Kidney capillary endothelial cell (primary cell): Measurements from ENCODE around the gene CD9.
"Not testable (repeated sequence)": the region's sequence is repeated elsewhere in the genome, so short reads cannot be mapped to it uniquely, and the experiment has no call there.

Source experiments
- DNase-seq: peaks from one replicate; pipeline ENCODE4 v3.0.0-alpha.2; 2018; ENCODE audit warnings: low spot score

Gene CD9

GRCh38 chr12:6180268-6181051 is 19.7 kb upstream of the CD9 start:
- peak; percentile 99 for DNase-seq

- DNase-seq = no peak
These were observed 19.0 kb upstream of the CD9 start for GRCh38 chr12:6181166-6181565.

- DNase-seq = no peak
These were observed 18.5 kb upstream of the CD9 start for GRCh38 chr12:6181583-6182278.

- DNase-seq = no peak
These were observed 17.8 kb upstream of the CD9 start for GRCh38 chr12:6182279-6182898.

GRCh38 chr12:6183689-6184428 is 16.3 kb upstream of the CD9 start:
- DNase-seq = no peak

GRCh38 chr12:6185961-6186827 is 14.0 kb upstream of the CD9 start:
- no peak for DNase-seq

GRCh38 chr12:6187948-6188793 is 12.0 kb upstream of the CD9 start:
- DNase-seq = no peak

- DNase-seq = no peak
These were observed 11.2 kb upstream of the CD9 start for GRCh38 chr12:6189028-6189427.

GRCh38 chr12:6189952-6190598 is 10.1 kb upstream of the CD9 start:
- DNase-seq = not testable (repeated sequence)

GRCh38 chr12:6190767-6191530 is 9.3 kb upstream of the CD9 start:
- not testable (repeated sequence) for DNase-seq

- no peak for DNase-seq
These were observed 7.4 kb upstream of the CD9 start for GRCh38 chr12:6192604-6193380.

GRCh38 chr12:6193853-6194815 is 6.1 kb upstream of the CD9 start:
- no peak for DNase-seq

GRCh38 chr12:6195665-6196535 is 4.3 kb upstream of the CD9 start:
- peak; percentile 96 for DNase-seq

GRCh38 chr12:6198051-6198450 is 2.1 kb upstream of the CD9 start:
- no peak for DNase-seq

GRCh38 chr12:6198556-6198955 is 1.6 kb upstream of the CD9 start:
- no peak for DNase-seq

GRCh38 chr12:6198985-6199530 is 1.1 kb upstream of the CD9 start:
- no peak for DNase-seq
